Measurements from ENCODE around the gene GLTP. TPM values are rescaled to one million over a fixed set of nuclear protein-coding genes. Genes with fewer than 3 reads are reported as not detected.

The GLTP gene
- total and polyA plus RNA-seq, 2 of the 13 experiments (the other 11 are each of a cell fraction or from before 2014, with no cell fraction given): 10.7 to 12.9 TPM

GRCh38 chr12:109881752-109882151, 1.4 kb upstream of the GLTP start:
- Histone ChIP-seq H3K4me2 (ENCODE audit: low read depth, low read length) (no peak overlapping the region), H3K9ac (ENCODE audit: insufficient read depth, low read depth, low read length) (no peak overlapping the region), H2AFZ (ENCODE audit: low read length) (no peak overlapping the region), H3K4me1 (ENCODE audit: insufficient read depth, low read length) (peaks cover 52% of the 10 kb centered on the region), H3K4me3 (replicated peaks in 1 of 3; ENCODE audit: insufficient read depth in 1 of 3, low read depth in 2 of 3, low read length in 3 of 3) (no peak overlapping the region), H3K36me3 (replicated peaks in 1 of 2; ENCODE audit: control insufficient read depth in 1 of 2, insufficient read depth in 2 of 2, low read length in 2 of 2) (no peaks in the 10 kb centered on the region), H3K79me2 (ENCODE audit: insufficient read depth, low read length) (peaks cover 7% of the 10 kb centered on the region), H3K27ac (ENCODE audit: extremely low read length, insufficient read depth, low read length) (no peak overlapping the region), H4K20me1 (ENCODE audit: insufficient read depth, low read length) (no peaks in the 10 kb centered on the region), H3K9me3 (ENCODE audit: low read length) (no peaks in the 10 kb centered on the region), H3K27me3 (ENCODE audit: control insufficient read depth in 1 of 2, insufficient read depth in 2 of 2, low read length in 2 of 2) (peaks cover 0 to 9% of the 10 kb centered on the region in 2 experiments; a peak in 2 of 5 replicates)
- intact Hi-C loops (cut with micrococcal nuclease; ENCODE audit: unreplicated experiment) (no loop called here), in situ Hi-C loops (cut with HindIII; ENCODE audit: extremely low pct_ligation_motif_present, low pct_unique_long_range_greater_than_20kb) (loop anchor here (5.0 kb wide), 1 partner anchor 34 kb away; no protein-coding TSS in a partner anchor)
- CTCF ChIA-PET (ENCODE audit: low intra/inter-chr PET ratio, low total read pairs): interaction anchor here (1.0 kb wide), 1 partner anchor 28 kb away, joined by 3 read pairs; no protein-coding TSS in a partner anchor
- FAIRE-seq (no peak), ATAC-seq (no peak), DNase-seq (ENCODE audit: low spot score) (no peak)
- TF ChIP-seq LRRFIP1 (CRISPR knock-in tag; conservative IDR thresholded peaks at IDR 0.05) (no peak), E2F1 (CRISPR knock-in tag; IDR thresholded peaks at IDR 0.05) (no peak), PHF8 (CRISPR knock-in tag; IDR thresholded peaks at IDR 0.05) (no peak), XRCC5 (optimal IDR thresholded peaks at IDR 0.05; ENCODE audit: low read length) (no peak), ZNF891 (CRISPR knock-in tag; IDR thresholded peaks at IDR 0.05) (no peak), SKIL (CRISPR knock-in tag; IDR thresholded peaks at IDR 0.05; ENCODE audit: borderline replicate concordance) (no peak), RERE (CRISPR knock-in tag; IDR thresholded peaks at IDR 0.05; ENCODE audit: low read depth) (no peak), ZNF414 (CRISPR knock-in tag; IDR thresholded peaks at IDR 0.05) (no peak)
- 70% methylated on average over 2 of the region's 2 CpGs for WGBS (ENCODE audit: low lambda C conversion rate)
- no TSS peak for BruUV-seq (replicated peaks)
- POLR2A ChIA-PET: interaction anchor here (1.2 kb wide), 1 partner anchor 29 kb away, joined by 5 read pairs; no protein-coding TSS in a partner anchor
